Body of pancreas (tissue), 4 donors: ENCODE results near the gene CCIN.

Source experiments
- POLR2A ChIP-seq, 3 donors: fragments of 450-650 bp; IDR thresholded peaks; one replicate each; pipeline ENCODE4 v1.6.1; 2016; ENCODE audit warnings: antibody characterized with exemption in 3 of 3, mild to moderate bottlenecking in 2 of 3
- TF ChIP-seq, protein P1 (sequence below), 7 experiments: fragments of 450-650 bp in 4 of 7; fragments of 200-600 bp in 3 of 7; sonication (generic) in 3 of 7; IDR thresholded peaks; one replicate each; pipeline ENCODE4 v1.5.1; 2016 to 2019; ENCODE audit warnings: antibody characterized with exemption in 7 of 7

DNA sequence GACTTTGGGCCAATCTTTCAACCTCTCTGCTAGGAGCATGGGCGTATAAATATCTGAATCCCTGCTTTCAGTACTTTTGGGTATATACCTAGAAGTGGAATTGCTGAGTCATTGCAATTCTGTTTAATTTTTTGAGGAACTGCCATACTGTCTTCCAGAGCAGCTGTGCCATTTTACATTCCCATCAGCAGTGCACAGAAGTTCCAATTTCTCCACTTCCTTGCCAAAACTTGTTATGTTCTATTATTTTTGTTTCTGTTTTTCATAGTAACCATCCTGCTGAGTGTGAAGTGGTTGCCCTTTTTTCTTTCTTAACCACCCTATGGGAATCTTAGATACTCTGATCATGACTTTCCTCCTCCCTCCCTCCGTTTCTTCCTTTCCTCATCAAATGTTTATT lies 11.1 kb upstream of the CCIN start:
- TF ChIP-seq, protein P1, sequence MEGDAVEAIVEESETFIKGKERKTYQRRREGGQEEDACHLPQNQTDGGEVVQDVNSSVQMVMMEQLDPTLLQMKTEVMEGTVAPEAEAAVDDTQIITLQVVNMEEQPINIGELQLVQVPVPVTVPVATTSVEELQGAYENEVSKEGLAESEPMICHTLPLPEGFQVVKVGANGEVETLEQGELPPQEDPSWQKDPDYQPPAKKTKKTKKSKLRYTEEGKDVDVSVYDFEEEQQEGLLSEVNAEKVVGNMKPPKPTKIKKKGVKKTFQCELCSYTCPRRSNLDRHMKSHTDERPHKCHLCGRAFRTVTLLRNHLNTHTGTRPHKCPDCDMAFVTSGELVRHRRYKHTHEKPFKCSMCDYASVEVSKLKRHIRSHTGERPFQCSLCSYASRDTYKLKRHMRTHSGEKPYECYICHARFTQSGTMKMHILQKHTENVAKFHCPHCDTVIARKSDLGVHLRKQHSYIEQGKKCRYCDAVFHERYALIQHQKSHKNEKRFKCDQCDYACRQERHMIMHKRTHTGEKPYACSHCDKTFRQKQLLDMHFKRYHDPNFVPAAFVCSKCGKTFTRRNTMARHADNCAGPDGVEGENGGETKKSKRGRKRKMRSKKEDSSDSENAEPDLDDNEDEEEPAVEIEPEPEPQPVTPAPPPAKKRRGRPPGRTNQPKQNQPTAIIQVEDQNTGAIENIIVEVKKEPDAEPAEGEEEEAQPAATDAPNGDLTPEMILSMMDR (IDR thresholded peaks at IDR 0.05): no peak
- TF ChIP-seq POLR2A (IDR thresholded peaks at IDR 0.05): no peak
